ENCODE results near the gene NEGR1. TPM values are rescaled to one million over a fixed set of nuclear protein-coding genes. Genes with fewer than 3 reads are reported as not detected.

Gene NEGR1
- total and polyA plus RNA-seq, 4 donors, result 0.86 to 7.3 (median 2.5) TPM

GRCh38 chr1:72122099-72122880 lies 160.0 kb downstream of the NEGR1 start:
- Histone ChIP-seq H3K36me3 (ENCODE audit: control insufficient read depth in 4 of 4, insufficient read depth in 4 of 4, low read length in 4 of 4) (no peaks in the 10 kb centered on the region), H3K9ac (ENCODE audit: insufficient read depth in 1 of 2, low read length in 2 of 2) (no peak overlapping the region), H3K27ac (ENCODE audit: low read depth in 1 of 2, low read length in 1 of 2) (no peak overlapping the region), H3K4me3 (no peak overlapping the region), H3K9me3 (ENCODE audit: control insufficient read depth in 4 of 4, insufficient read depth in 3 of 4, low read length in 3 of 4) (no peaks in the 10 kb centered on the region), H3K4me1 (ENCODE audit: control insufficient read depth in 5 of 5, insufficient read depth in 5 of 5, low read length in 5 of 5) (peaks cover 0 to 4% (median 0%) of the 10 kb centered on the region in 5 donors), H3K27me3 (ENCODE audit: control insufficient read depth in 3 of 3, insufficient read depth in 3 of 3, low read length in 2 of 3) (no peaks in the 10 kb centered on the region)
- no peak for TF ChIP-seq CTCF (IDR thresholded peaks at IDR 0.05; ENCODE audit: control extremely low read depth, extremely low read depth)
- ATAC-seq (ENCODE audit: insufficient read depth, low FRiP score), result no peak
- WGBS, 2 donors, result 62 to 80% methylated on average over 4 of the region's 4 CpGs
- DNase-seq, result peak in 2 of 3 donors; percentile 82 to 89

- H3K36me3 ChIP-seq (ENCODE audit: control insufficient read depth in 4 of 4, insufficient read depth in 4 of 4, low read length in 4 of 4), result no peaks in the 10 kb centered on the region
- no peak for DNase-seq
- H3K9ac ChIP-seq (ENCODE audit: insufficient read depth in 1 of 2, low read length in 2 of 2), result no peak overlapping the region
- TF ChIP-seq CTCF (IDR thresholded peaks at IDR 0.05; ENCODE audit: control extremely low read depth, extremely low read depth), result no peak
- no peak for ATAC-seq (ENCODE audit: insufficient read depth, low FRiP score)
- peaks cover 0 to 4% (median 0%) of the 10 kb centered on the region in 5 donors for H3K4me1 ChIP-seq (ENCODE audit: control insufficient read depth in 5 of 5, insufficient read depth in 5 of 5, low read length in 5 of 5)
- H3K4me3 ChIP-seq, result no peak overlapping the region
- no peaks in the 10 kb centered on the region for H3K27me3 ChIP-seq (ENCODE audit: control insufficient read depth in 3 of 3, insufficient read depth in 3 of 3, low read length in 2 of 3)
- no peaks in the 10 kb centered on the region for H3K9me3 ChIP-seq (ENCODE audit: control insufficient read depth in 4 of 4, insufficient read depth in 3 of 4, low read length in 3 of 4)
- WGBS, 2 donors, result 85 to 94% methylated on average over 1 of the region's 1 CpG
- H3K27ac ChIP-seq (ENCODE audit: low read depth in 1 of 2, low read length in 1 of 2), result no peak overlapping the region
These were observed 162.8 kb downstream of the NEGR1 start for GRCh38 chr1:72119491-72119890.

- 81 to 83% methylated on average over 2 of the region's 2 CpGs for WGBS, 2 donors
- DNase-seq (no peak), ATAC-seq (ENCODE audit: insufficient read depth, low FRiP score) (no peak)
- no peak for TF ChIP-seq CTCF (IDR thresholded peaks at IDR 0.05; ENCODE audit: control extremely low read depth, extremely low read depth)
- Histone ChIP-seq H3K36me3 (ENCODE audit: control insufficient read depth in 4 of 4, insufficient read depth in 4 of 4, low read length in 4 of 4) (no peaks in the 10 kb centered on the region), H3K4me3 (no peak overlapping the region), H3K9me3 (ENCODE audit: control insufficient read depth in 4 of 4, insufficient read depth in 3 of 4, low read length in 3 of 4) (no peaks in the 10 kb centered on the region), H3K27ac (ENCODE audit: low read depth in 1 of 2, low read length in 1 of 2) (no peak overlapping the region), H3K4me1 (ENCODE audit: control insufficient read depth in 5 of 5, insufficient read depth in 5 of 5, low read length in 5 of 5) (peaks cover 0 to 4% (median 0%) of the 10 kb centered on the region in 5 donors), H3K27me3 (ENCODE audit: control insufficient read depth in 3 of 3, insufficient read depth in 3 of 3, low read length in 2 of 3) (no peaks in the 10 kb centered on the region), H3K9ac (ENCODE audit: insufficient read depth in 1 of 2, low read length in 2 of 2) (no peak overlapping the region)
These were observed 164.7 kb downstream of the NEGR1 start for GRCh38 chr1:72117621-72118020.

Data from lung (tissue), 12 donors.